Measurements from ENCODE around the gene MAP3K19. TPM values are rescaled to one million over a fixed set of nuclear protein-coding genes. Genes with fewer than 3 reads are reported as not detected.
A peak's percentile ranks its signal among the peaks of the same experiment; 100 is the strongest.

MAP3K19 gene
- total and polyA plus RNA-seq, 2 experiments from 2014 or later = not detected

GRCh38 chr2:134919341-134920210 is 127.7 kb downstream of the MAP3K19 start:
- peaks cover 22% of the 10 kb centered on the region for H3K4me1 Mint-ChIP-seq

More at GRCh38 chr2:134919341-134920210, 127.7 kb downstream of the MAP3K19 start:
- H4K20me1 ChIP-seq (replicated peaks; ENCODE audit: insufficient read depth) = peaks cover 45% of the 10 kb centered on the region
- H3K27ac ChIP-seq (ENCODE audit: low read depth) = peak overlapping the region; percentile 99
- H3K79me2 ChIP-seq (replicated peaks; ENCODE audit: insufficient read depth) = peaks cover 61% of the 10 kb centered on the region
- peak overlapping the region; percentile 95 for H3K4me2 ChIP-seq
- H3K9me2 ChIP-seq (ENCODE audit: insufficient read depth) = no peaks in the 10 kb centered on the region
- H3K4me1 ChIP-seq (ENCODE audit: insufficient read depth) = peaks cover 31% of the 10 kb centered on the region
- H3F3A ChIP-seq (replicated peaks; ENCODE audit: low read depth) = peaks cover 5% of the 10 kb centered on the region
- TF ChIP-seq STAT1 (IDR thresholded peaks at IDR 0.05; ENCODE audit: unreplicated experiment) (no peak), CTCF (conservative IDR thresholded peaks at IDR 0.05; ENCODE audit: low read depth in 2 of 2) (no peak), POLR2AphosphoS5 (IDR thresholded peaks at IDR 0.05; ENCODE audit: low read depth) (no peak), ETS1 (IDR thresholded peaks at IDR 0.05) (no peak), NANOG (IDR thresholded peaks at IDR 0.05; ENCODE audit: borderline replicate concordance) (no peak), EZH2 (IDR thresholded peaks at IDR 0.05; ENCODE audit: low read depth, unreplicated experiment) (no peak)
- Mint-ChIP-seq H3K27me3 (ENCODE audit: insufficient read depth, low read depth, poor library complexity) (peaks cover 14% of the 10 kb centered on the region), H3K9me3 (peaks cover 4% of the 10 kb centered on the region; the same call in 2 of the 3 replicates), H3K27ac (peak overlapping the region; percentile 99), H3K36me3 (ENCODE audit: low read depth) (peaks cover 19% of the 10 kb centered on the region; the same call in 2 of the 3 replicates), H3K4me3 (peak overlapping the region; percentile 95)
- H3K36me3 ChIP-seq (ENCODE audit: insufficient read depth) = no peaks in the 10 kb centered on the region
- peak overlapping the region; percentile 67; the same call in 1 of the 2 replicates for H2AFZ ChIP-seq
- no peak for DNase-seq (ENCODE audit: low spot score)
- no peaks in the 10 kb centered on the region for H3K27me3 ChIP-seq (ENCODE audit: insufficient read depth)
- peak; percentile 8 for ATAC-seq
- H3K4me3 ChIP-seq = peak overlapping the region; percentile 91

All from GM23338 (cell line).